CD14-positive monocyte (primary cell): ENCODE data around the gene TEX29. TPM values are rescaled to one million over a fixed set of nuclear protein-coding genes. Genes with fewer than 3 reads are reported as not detected.

Experiments used
- DNase-seq, 3 donors: peaks; one replicate each; pipeline ENCODE4 v3.0.0-alpha.2; 2011 to 2022
- H2AFZ ChIP-seq: 2 replicates; pipeline ENCODE4 v1.6.0; 2012; ENCODE audit warnings: mild to moderate bottlenecking, low read depth, low read length, inconsistent platforms; ENCODE audit not compliant: insufficient read depth, poor library complexity, severe bottlenecking
- H3K27ac ChIP-seq, 2 donors: 1 replicate in 1 of 2; 2 replicates in 1 of 2; pipeline ENCODE4 v1.5.1; 2012 to 2013; ENCODE audit warnings: low read length in 2 of 2, control low read depth in 1 of 2, inconsistent platforms in 1 of 2, low read depth in 1 of 2, mild to moderate bottlenecking in 1 of 2
- H3K27me3 ChIP-seq, 2 donors: one replicate each; pipeline versions ENCODE4 v1.6.0 to v1.6.1; 2011 to 2013; ENCODE audit warnings: low read length in 2 of 2; ENCODE audit not compliant: control insufficient read depth in 2 of 2, insufficient read depth in 2 of 2
- H3K36me3 ChIP-seq, 2 donors: replicated peaks in 1 of 2; 1 replicate in 1 of 2; 2 replicates in 1 of 2; pipeline versions ENCODE4 v1.5.1 to v1.6.1; 2012 to 2013; ENCODE audit warnings: low read length in 2 of 2, control low read depth in 1 of 2, inconsistent platforms in 1 of 2, mild to moderate bottlenecking in 1 of 2; ENCODE audit not compliant: insufficient read depth in 2 of 2, control insufficient read depth in 1 of 2
- H3K4me1 ChIP-seq, 2 donors: 1 replicate in 1 of 2; 2 replicates in 1 of 2; pipeline versions ENCODE4 v1.5.1 to v1.6.1; 2012 to 2013; ENCODE audit warnings: low read length in 2 of 2, control low read depth in 1 of 2, inconsistent platforms in 1 of 2, mild to moderate bottlenecking in 1 of 2, moderate library complexity in 1 of 2; ENCODE audit not compliant: insufficient read depth in 2 of 2, control insufficient read depth in 1 of 2
- H3K4me2 ChIP-seq: replicated peaks from 2 replicates; pipeline ENCODE3; 2012; ENCODE audit warnings: low read length, moderate library complexity, mild to moderate bottlenecking; ENCODE audit not compliant: poor library complexity, severe bottlenecking; ENCODE audit errors: extremely low read depth
- H3K4me3 ChIP-seq, 3 experiments: fragments of 200-600 bp in 1 of 3; sonication (generic) in 1 of 3; replicated peaks in 1 of 3; 1 replicate in 2 of 3; 2 replicates in 1 of 3; pipeline ENCODE4 v1.5.1; 2011 to 2013; ENCODE audit warnings: low read length in 3 of 3, mild to moderate bottlenecking in 3 of 3, control low read depth in 2 of 3, low read depth in 2 of 3, inconsistent platforms in 1 of 3, moderate library complexity in 1 of 3
- H3K79me2 ChIP-seq: 2 replicates; pipeline ENCODE4 v1.6.0; 2012; ENCODE audit warnings: mild to moderate bottlenecking, control low read depth, inconsistent platforms, low read length, moderate library complexity; ENCODE audit not compliant: insufficient read depth
- H3K9ac ChIP-seq: 2 replicates; pipeline ENCODE4 v1.6.0; 2017; ENCODE audit warnings: low read length, mild to moderate bottlenecking; ENCODE audit not compliant: insufficient read depth, poor library complexity, severe bottlenecking
- H3K9me3 ChIP-seq, 2 donors: replicated peaks in 1 of 2; 1 replicate in 1 of 2; 2 replicates in 1 of 2; pipeline versions ENCODE4 v1.5.1 to v1.6.1; 2012 to 2013; ENCODE audit warnings: low read length in 2 of 2, control low read depth in 1 of 2; ENCODE audit not compliant: control insufficient read depth in 1 of 2, insufficient read depth in 1 of 2
- H4K20me1 ChIP-seq: 2 replicates; pipeline ENCODE4 v1.6.0; 2012; ENCODE audit warnings: mild to moderate bottlenecking, low read length, control low read depth, moderate library complexity; ENCODE audit not compliant: insufficient read depth
- H3K27ac Mint-ChIP-seq, 7 donors: one replicate each; pipeline ENCODE4 v1.8.0; 2020; ENCODE audit warnings: mild to moderate bottlenecking in 7 of 7, mixed read lengths in 7 of 7, moderate library complexity in 6 of 7, inconsistent platforms in 2 of 7
- H3K27me3 Mint-ChIP-seq, 3 donors: one replicate each; pipeline ENCODE4 v1.8.0; 2021 to 2022; ENCODE audit warnings: low read depth in 3 of 3, mild to moderate bottlenecking in 3 of 3, mixed read lengths in 3 of 3, moderate library complexity in 3 of 3, inconsistent platforms in 1 of 3
- H3K36me3 Mint-ChIP-seq, 2 donors: one replicate each; pipeline ENCODE4 v1.8.0; 2020; ENCODE audit warnings: mixed read lengths in 2 of 2, inconsistent platforms in 1 of 2, mild to moderate bottlenecking in 1 of 2
- H3K4me1 Mint-ChIP-seq: one replicate; pipeline ENCODE4 v1.8.0; 2020; ENCODE audit warnings: mild to moderate bottlenecking, mixed read lengths
- H3K4me3 Mint-ChIP-seq, 2 donors: one replicate each; pipeline ENCODE4 v1.8.0; 2020; ENCODE audit warnings: mild to moderate bottlenecking in 2 of 2, mixed read lengths in 2 of 2, moderate library complexity in 1 of 2
- H3K9me3 Mint-ChIP-seq, 7 donors: one replicate each; pipeline ENCODE4 v1.8.0; 2020 to 2022; ENCODE audit warnings: mixed read lengths in 7 of 7, mild to moderate bottlenecking in 6 of 7, moderate library complexity in 6 of 7, inconsistent platforms in 2 of 7
- WGBS: methylation state at CpG from one replicate; pipeline ENCODE4 v1.1.5; 2013; ENCODE audit warnings: missing lambda C conversion rate; ENCODE audit not compliant: insufficient coverage; 5-methylcytosine and 5-hydroxymethylcytosine counted together
- intact Hi-C, 2 donors: fragments of 100-400 bp; cut with micrococcal nuclease; formaldehyde crosslinking; loops; one replicate each; pipeline versions ENCODE4 v1.15.0 to v1.15.1; 2023
- polyA plus RNA-seq, 3 donors: library from polyadenylated mRNA; depleted of rRNA in 1 of 3; unstranded in 2 of 3; stranded (reverse) in 1 of 3; fragments of 300-500 nt in 2 of 3; fragments of >200 nt in 1 of 3; fragmentation: Illumina TruSeq in 2 of 3; gene quantifications; 1 replicate in 2 of 3; 2 replicates in 1 of 3; pipeline ENCODE4 v1.2.3, GENCODE V29; 2012 to 2021
- TF ChIP-seq, protein P1 (sequence below): fragments of 200-600 bp; IDR thresholded peaks from one replicate; pipeline ENCODE4 v1.8.0; 2022; ENCODE audit warnings: antibody characterized with exemption, mild to moderate bottlenecking

Gene TEX29
- polyA plus RNA-seq, 3 donors: 0.27 to 0.29 TPM; not detected in 1

DNA sequence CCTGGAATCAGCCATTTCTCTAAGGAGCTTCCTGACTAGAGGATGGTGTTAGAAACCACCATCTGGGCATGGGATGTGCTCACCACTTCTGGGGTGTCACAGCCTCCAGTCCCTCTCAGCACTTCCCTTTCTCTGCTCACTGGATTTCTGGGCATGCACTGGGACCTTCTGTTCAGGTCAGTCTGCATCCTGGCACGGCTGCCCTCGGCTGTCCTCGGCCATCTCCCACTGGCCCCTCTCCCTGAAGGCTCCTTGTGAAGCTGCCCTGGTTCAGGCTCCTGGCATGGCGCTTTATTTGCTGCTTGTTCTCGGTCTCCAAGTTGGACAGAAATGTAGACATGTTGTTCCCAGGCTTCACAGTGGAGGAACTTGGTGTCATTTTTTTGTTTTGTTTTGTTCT lies 60.0 kb downstream of the TEX29 start:
- H3K4me3 Mint-ChIP-seq: no peak overlapping the region
- intact Hi-C loops: no loop called here
- peaks cover 0 to 7% of the 10 kb centered on the region in 2 donors for H3K9me3 ChIP-seq
- H3K9ac ChIP-seq: no peak overlapping the region
- no peaks in the 10 kb centered on the region for H4K20me1 ChIP-seq
- peaks cover 0 to 15% (median 2%) of the 10 kb centered on the region in 3 donors for H3K27me3 Mint-ChIP-seq
- H2AFZ ChIP-seq: no peak overlapping the region
- no peak overlapping the region for H3K4me2 ChIP-seq
- DNase-seq: no peak
- no peaks in the 10 kb centered on the region for H3K4me1 Mint-ChIP-seq
- H3K36me3 Mint-ChIP-seq: no peaks in the 10 kb centered on the region
- no peaks in the 10 kb centered on the region for H3K27me3 ChIP-seq
- WGBS: 97% methylated on average over 4 of the region's 5 CpGs
- H3K79me2 ChIP-seq: no peaks in the 10 kb centered on the region
- no peaks in the 10 kb centered on the region for H3K4me1 ChIP-seq
- no peak overlapping the region for H3K4me3 ChIP-seq
- no peak overlapping the region for H3K27ac Mint-ChIP-seq
- H3K36me3 ChIP-seq: no peaks in the 10 kb centered on the region
- TF ChIP-seq, protein P1, sequence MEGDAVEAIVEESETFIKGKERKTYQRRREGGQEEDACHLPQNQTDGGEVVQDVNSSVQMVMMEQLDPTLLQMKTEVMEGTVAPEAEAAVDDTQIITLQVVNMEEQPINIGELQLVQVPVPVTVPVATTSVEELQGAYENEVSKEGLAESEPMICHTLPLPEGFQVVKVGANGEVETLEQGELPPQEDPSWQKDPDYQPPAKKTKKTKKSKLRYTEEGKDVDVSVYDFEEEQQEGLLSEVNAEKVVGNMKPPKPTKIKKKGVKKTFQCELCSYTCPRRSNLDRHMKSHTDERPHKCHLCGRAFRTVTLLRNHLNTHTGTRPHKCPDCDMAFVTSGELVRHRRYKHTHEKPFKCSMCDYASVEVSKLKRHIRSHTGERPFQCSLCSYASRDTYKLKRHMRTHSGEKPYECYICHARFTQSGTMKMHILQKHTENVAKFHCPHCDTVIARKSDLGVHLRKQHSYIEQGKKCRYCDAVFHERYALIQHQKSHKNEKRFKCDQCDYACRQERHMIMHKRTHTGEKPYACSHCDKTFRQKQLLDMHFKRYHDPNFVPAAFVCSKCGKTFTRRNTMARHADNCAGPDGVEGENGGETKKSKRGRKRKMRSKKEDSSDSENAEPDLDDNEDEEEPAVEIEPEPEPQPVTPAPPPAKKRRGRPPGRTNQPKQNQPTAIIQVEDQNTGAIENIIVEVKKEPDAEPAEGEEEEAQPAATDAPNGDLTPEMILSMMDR: no peak
- H3K9me3 Mint-ChIP-seq: peaks cover 2 to 9% (median 5%) of the 10 kb centered on the region in 7 donors
- no peak overlapping the region for H3K27ac ChIP-seq

DNA sequence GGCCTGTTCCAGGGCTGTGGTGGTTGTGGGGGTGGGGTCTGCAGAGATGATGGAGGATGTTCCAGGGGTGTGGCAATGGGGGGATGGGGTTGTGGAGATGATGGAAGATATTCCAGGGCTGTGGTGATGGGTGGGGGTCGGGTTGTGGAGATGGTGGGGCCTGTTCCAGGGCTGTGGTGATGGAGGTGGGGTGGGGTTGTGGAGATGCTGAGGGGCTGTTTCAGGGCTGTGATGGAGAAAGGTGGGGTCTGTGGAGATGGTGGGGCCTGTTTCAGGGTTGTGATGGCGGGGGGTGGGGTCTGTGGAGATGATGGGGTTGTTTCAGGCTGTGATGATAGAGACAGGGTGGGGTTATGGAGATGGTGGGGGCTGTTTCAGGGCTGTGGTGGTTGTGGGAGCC lies 62.0 kb downstream of the TEX29 start:
- Histone ChIP-seq H3K27me3 (no peaks in the 10 kb centered on the region), H3K9ac (no peak overlapping the region), H3K4me2 (no peak overlapping the region), H3K4me3 (no peak overlapping the region), H4K20me1 (no peaks in the 10 kb centered on the region), H3K9me3 (peaks cover 0 to 7% of the 10 kb centered on the region in 2 donors), H3K36me3 (no peaks in the 10 kb centered on the region), H3K27ac (no peak overlapping the region), H3K79me2 (no peaks in the 10 kb centered on the region), H3K4me1 (no peaks in the 10 kb centered on the region), H2AFZ (no peak overlapping the region)
- no peaks in the 10 kb centered on the region for H3K4me1 Mint-ChIP-seq
- intact Hi-C loops: no loop called here
- peaks cover 0 to 20% (median 4%) of the 10 kb centered on the region in 3 donors for H3K27me3 Mint-ChIP-seq
- H3K27ac Mint-ChIP-seq: no peak overlapping the region
- H3K36me3 Mint-ChIP-seq: no peaks in the 10 kb centered on the region
- 41% methylated on average over 2 of the region's 2 CpGs for WGBS
- TF ChIP-seq, protein P1: no peak
- no peak overlapping the region for H3K4me3 Mint-ChIP-seq
- no peak for DNase-seq
- H3K9me3 Mint-ChIP-seq: peaks cover 2 to 9% (median 5%) of the 10 kb centered on the region in 7 donors
